ENCODE data around the gene PRR35.

The PRR35 gene

DNA sequence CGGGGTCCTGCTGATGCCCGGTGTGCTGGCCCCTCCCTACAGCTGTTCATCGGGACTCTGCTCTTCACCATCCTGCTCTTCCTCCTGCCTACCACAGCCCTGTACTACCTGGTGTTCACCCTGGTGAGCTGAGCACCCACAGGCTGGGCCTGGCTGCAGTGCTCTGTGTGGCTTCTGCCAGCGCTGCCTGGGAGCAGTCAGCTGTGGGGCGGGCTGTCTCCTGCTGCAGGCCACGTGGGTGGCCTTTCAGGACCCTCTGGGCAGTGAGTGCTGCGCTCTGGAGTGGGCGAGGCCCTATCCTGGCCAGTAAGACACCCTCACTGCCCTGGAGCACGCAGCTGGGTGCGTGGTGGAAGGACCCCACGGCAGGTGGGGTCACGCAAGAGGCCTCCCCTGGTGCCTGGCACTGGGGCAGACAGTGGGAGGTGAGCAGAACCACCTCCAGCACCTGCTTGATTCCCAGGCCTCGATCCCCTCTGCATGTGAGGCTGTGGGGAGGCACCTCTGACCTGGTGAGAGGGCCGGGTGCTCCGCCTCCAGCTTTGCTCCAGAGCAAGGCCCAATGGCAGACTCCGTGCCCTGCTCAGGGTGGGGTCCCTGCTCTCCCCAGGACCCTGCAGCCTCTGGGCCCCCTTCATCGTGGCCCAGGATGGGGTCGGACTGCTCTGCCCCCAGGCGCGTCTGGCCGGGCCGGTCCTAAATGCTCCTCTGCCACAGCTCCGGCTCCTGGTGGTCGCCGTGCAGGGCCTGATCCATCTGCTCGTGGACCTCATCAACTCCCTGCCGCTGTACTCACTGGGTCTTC lies 20.1 kb downstream of the PRR35 start:
- DNase-seq (ENCODE audit: low read depth): no peak

DNA sequence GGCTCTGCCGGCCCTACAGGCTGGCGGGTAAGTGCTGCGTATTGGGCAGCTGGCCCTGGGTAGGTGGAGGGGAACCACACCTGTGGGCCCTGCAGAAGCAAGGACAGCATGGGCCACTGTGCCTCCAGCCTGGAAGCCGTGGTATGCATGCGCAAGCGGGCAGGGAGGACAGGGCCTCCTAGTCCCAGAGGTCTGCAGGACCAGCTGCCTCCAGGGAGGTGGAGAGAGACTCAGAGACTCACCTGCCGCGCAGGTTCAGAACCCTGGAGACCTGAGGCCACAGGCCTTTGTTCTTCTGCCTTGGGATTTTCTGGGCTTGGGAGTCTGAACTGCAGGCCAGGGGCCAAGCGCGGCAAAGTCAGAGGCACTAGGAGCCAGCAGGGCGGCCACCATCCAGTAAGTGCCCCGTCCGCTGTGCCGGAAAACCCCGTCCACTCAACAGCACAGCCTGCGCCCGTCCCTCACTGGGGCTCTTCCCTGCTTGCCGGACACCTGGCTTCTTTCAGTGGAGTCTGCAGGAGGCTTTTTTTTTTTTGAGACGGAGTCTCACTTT lies 20.8 kb downstream of the PRR35 start:
- no peak for DNase-seq (ENCODE audit: low read depth)

DNA sequence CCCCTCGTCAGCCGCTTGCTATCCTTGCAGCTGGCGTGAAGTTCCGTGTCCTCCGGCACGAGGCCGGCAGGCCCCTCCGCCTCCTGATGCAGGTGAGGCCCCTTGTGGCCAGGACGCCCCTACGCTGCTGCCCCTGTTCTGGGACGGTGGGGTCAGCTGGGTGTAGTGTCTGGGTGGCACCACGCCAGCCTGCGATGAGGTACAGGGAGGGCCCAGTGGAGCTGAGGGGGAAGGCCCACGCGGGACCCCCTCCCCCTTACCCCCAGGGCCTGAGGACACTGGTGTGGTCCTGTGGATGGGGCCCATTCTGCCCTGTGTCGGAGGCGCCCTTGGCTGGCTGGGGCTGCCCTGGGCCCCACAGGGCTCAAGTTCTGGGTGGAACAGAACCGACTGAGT lies 22.0 kb downstream of the PRR35 start:
- DNase-seq (ENCODE audit: low read depth): no peak

DNA sequence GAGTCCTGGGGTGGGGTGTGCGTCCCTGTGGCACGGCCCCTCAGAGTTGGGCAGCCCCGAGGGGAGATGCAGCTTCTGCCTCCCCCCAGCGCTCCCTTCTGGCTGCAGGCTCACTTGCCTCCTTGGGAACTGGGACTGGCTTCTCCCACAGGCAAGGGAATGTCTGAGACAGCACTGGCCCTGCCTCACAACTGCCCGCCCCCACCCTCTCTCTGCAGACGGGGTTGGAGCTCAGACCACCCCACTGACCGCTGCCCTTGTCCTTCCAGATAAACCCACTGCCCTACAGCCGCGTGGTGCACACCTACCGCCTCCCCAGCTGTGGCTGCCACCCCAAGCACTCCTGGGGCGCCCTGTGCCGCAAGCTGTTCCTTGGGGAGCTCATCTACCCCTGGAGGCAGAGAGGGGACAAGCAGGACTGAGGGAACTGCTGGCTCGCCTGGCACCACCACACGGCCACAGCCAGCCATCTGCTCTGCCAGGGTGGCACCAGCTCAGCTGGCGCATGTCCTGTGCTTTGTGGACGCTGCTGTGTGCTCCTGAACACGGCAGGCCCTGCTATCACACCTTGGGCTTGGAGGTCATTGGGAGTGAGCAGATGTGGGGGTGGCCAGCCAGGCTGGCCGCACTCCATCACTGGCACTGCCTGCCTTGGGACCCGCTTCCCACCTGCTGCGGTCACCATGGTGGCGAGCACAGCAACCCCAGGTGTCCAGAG lies 22.6 kb downstream of the PRR35 start:
- DNase-seq (ENCODE audit: low read depth): no peak

DNA sequence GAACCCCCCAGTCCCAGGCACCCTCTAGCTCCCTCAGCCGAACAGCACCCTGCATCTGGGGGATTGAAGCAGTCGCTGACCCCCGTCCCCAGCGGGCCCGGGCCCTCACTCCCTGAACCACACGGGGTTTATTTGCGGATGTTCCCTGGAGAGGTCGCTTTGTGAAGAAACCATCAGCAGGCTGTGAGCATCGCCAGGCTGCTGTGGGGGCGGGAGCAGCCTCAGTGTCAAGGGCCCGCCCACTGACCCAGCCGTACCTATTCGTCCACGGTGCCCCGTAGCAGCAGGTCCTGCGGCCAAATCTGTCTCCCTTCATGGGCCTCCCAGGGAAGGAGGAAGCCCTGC lies 23.2 kb downstream of the PRR35 start:
- no peak for DNase-seq (ENCODE audit: low read depth)

DNA sequence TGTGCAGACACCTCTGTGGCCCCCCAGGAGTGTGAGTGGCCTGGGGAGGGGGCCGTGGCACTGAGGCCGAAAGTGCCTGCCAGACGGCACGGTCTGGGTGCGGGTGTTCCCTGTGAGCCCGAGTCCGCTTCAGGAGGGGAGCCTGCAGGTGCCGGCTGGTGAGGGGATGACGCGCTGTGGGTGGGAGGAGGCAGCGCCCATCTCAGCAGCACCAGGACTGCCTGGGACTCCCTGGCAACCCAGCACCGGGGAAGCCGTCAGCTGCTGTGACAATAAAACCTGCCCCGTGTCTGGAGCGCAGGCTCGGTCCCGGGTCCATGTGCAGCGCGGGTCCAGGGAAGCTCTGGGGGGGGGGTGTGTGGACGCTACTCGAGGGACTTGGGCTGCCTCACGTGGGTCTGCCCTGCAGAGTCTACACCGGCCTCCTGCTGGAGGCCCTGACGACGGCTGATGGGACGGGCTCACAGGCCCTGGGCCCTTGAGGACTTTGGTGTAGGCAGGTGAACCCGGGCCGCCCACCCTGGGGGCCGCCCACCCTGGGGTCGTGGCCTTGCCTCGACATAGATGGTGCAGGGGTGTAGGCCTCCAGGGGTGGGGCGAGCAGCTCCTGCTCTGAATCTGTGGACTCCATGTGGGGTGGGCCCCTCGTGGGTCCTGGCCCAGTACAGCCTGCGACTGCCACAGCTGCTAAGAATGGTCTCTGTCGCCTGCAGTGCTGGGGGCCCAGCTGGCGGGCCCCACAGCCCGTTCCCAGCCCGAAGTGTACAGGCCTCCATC lies 23.8 kb downstream of the PRR35 start:
- DNase-seq (ENCODE audit: low read depth): no peak

DNA sequence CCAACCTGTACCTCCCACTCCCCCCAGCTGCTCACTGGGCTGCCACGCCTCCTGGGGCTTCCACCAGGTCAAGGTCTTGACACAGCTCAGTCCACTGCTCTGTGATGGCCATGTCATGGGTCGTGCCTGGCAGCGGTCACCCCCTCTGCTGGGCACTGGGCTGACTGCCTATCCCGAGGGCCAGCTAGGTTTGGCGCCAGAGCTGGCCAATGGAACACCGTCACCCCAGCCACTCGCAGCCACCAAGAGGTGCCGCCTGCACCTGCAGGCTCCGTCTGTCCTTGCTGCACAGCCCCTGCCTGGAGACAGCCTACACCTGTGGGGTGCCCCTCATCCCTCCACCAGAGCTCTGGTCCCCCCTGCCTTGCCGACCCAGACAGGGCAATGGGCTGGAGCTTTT lies 25.2 kb downstream of the PRR35 start:
- DNase-seq (ENCODE audit: low read depth): no peak

- no peak for DNase-seq (ENCODE audit: low read depth)
These were observed 26.0 kb downstream of the PRR35 start for GRCh38 chr16:586047-586644.

- DNase-seq (ENCODE audit: low read depth): no peak
These were observed 26.7 kb downstream of the PRR35 start for GRCh38 chr16:586645-587590.

- peak; percentile 44 for DNase-seq (ENCODE audit: low read depth)
These were observed 28.4 kb downstream of the PRR35 start for GRCh38 chr16:588639-588888.

GRCh38 chr16:588889-589657 lies 28.9 kb downstream of the PRR35 start:
- DNase-seq (ENCODE audit: low read depth): peak; percentile 96

DNA sequence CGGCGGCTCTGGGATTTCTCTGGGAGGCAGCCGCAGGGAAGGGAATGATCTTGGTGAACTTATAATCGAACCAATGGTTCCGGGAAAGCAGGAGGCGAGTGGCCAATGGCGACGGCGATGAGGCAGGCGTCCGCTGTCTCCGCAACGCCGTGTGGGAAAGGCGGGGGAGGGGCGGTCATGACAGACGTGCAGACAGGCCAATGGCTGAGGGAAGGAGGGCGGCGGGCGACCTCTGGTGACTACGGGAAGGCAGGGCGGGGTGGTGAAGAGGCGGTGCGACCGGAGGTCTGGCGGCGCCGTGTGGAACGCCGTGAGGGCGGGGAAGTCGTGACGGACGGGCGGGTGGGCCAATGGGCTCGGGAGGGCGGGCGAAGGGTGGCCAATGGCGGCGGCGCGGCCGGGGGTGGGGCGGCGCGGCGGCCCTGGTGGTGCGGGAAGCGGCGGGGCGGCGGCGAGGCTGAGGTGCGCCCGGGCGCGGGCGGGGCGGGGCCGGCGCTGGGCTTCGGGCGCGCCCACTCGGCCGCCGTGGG lies 29.5 kb downstream of the PRR35 start, which contains the start of gene RAB40C:
Gene RAB40C, plus strand, starts transcription at position 409 of the 530 bp plus-strand sequence. CDS start 226 bp downstream, outside the sequence.
- peak; percentile 99 for DNase-seq (ENCODE audit: low read depth)

DNA sequence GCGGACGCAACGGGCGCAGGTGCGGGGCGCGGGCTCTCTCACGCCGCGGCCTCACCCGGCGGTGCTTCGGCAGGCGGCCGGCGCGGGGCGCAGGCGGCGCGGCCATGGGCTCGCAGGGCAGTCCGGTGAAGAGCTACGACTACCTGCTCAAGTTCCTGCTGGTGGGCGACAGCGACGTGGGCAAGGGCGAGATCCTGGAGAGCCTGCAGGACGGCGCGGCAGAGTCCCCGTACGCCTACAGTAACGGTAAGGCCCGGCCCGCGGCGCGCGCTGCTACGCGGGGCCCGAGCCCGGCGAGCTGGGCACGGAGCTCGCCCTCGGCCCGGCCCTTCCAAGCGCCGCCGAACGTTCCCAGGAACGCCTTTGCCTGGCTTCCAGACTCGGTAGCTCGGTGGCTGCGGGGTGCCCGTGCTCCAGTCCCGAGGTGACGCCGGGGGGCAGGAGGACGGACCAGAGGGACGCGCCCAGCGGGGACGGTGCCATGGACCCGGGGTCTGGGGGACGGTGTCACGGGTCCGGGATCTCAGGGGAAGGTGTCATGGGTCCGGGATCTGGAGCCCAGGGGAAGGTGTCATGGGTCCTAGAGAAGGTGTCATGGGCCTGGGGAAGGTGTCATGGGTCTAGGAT lies 30.1 kb downstream of the PRR35 start:
- DNase-seq (ENCODE audit: low read depth): no peak

DNA sequence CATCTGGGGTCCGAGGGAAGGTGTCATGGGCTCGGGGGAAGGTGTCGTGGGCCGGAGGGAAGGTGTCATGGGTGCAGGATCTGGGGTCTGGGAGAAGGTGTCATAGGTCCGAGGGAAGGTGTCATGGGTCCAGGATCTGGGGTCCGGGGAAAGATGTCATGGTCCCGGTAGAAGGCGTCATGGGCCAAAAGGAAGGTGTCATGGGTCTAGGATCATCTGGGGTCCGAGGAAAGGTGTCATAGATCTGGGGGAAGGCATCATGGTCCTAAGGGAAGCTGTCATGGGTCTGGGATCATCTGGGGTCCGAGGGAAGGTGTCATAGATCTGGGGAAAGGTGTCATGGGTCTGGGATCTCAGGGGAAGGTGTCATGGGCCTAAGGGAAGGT lies 30.6 kb downstream of the PRR35 start:
- DNase-seq (ENCODE audit: low read depth): no peak

DNA sequence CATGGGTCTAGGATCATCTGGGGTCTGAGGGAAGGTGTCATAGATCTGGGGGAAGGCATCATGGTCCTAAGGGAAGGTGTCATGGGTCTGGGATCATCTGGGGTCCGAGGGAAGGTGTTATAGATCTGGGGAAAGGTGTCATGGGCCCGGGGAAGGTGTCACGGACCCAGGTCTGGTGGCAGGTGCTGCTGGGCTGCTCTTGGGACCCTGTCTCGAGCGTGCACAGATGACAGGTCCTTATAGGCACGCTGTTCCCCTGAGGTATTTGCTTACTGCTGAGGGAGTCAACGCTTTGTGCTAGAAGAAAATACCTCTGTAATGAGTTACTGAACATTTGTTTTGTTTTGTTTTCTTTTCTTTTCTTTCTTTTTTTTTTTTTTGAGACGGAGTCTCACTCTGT lies 31.0 kb downstream of the PRR35 start:
- no peak for DNase-seq (ENCODE audit: low read depth)

- DNase-seq (ENCODE audit: low read depth): no peak
These were observed 31.8 kb downstream of the PRR35 start for GRCh38 chr16:591892-592517.

DNA sequence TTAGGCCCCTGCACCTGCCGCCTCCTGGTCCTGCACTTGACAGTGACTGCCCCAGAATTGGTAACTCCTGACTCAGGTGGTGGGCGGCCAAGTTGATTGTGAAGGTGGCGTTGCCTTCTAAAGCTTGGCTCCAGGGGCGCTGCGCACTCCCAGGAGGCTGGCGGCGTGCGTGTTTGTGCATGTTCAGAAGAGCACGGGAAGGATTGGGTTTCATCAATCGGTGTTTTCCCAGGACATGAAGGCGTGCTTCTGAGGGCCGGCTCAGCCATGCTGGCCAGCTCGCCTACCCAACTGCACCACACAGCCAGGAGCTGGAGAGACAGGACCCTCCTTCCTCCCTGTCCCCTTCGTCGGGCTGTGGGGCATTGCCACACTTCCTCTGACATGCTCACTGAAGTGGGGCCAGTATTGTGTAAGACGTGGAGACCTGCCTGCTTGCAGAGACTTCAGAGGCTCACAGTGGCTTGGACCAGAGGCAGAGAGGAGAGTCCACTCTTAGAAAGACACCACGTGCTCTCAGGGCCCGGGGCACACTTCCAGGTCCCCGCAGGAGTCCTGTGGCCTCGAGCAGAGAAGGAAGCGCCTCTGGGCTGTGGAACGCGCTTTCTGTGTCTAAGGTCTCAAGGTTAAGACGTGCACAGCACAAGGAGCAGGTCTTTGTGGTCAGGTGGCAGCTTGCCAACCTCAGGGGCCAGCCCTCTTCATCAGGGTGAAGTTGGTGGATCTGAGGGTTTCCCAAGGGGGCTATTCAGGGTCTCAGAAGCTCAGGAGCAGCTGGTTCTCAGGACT lies 32.5 kb downstream of the PRR35 start:
- no peak for DNase-seq (ENCODE audit: low read depth)

DNA sequence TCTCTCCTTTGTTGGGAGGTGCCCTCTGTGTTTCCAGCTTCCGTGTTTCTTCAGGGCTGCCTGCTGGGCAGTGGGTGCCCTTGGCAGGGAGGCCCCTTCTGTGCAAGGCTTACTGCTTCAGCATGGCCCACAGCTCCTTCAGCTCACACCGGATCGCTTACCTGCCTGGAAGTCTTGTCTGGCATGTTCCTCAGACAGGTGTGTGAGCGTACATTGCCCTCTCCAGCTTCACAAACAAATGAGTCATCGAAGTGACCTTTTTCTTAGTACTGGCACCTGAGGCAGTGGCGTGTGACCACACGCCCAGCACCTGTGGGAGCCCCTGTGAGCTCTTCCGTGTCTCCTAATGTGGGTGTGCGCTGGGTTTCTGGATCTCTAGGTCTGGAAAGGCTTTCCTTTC lies 33.2 kb downstream of the PRR35 start:
- DNase-seq (ENCODE audit: low read depth): no peak

All from activated gamma-delta T cell treated with anti-CD3 and anti-CD28 coated beads, Interleukin-2, amount 50 U/mL, for 16 hours (primary cell).